Vagina (tissue), 2 donors: ENCODE results near the gene ACAP1. TPM values are rescaled to one million over a fixed set of nuclear protein-coding genes. Genes with fewer than 3 reads are reported as not detected.

Experiments used
- DNase-seq, 2 donors: peaks; one replicate each; pipeline ENCODE4 v3.0.0-alpha.2; 2017; ENCODE audit errors: extremely low spot score in 2 of 2
- H3K27ac ChIP-seq: fragments of 200-600 bp; sonication (generic); one replicate; pipeline ENCODE4 v1.5.1; 2019
- H3K27me3 ChIP-seq: fragments of 200-600 bp; sonication (generic); one replicate; pipeline ENCODE4 v1.5.1; 2019
- H3K36me3 ChIP-seq, 2 donors: fragments of 200-600 bp; sonication (generic); one replicate each; pipeline ENCODE4 v1.5.1; 2017 to 2019
- H3K4me1 ChIP-seq: fragments of 200-600 bp; sonication (generic); one replicate; pipeline ENCODE4 v1.5.1; 2019
- H3K4me3 ChIP-seq, 2 donors: fragments of 200-600 bp; sonication (generic); 1 replicate in 1 of 2; 2 replicates in 1 of 2; pipeline ENCODE4 v1.5.1; 2016 to 2019
- H3K9me3 ChIP-seq: fragments of 200-600 bp; sonication (generic); one replicate; pipeline ENCODE4 v1.5.1; 2019
- CTCF ChIP-seq, 3 experiments: fragments of 450-650 bp in 2 of 3; fragments of 200-600 bp in 1 of 3; sonication (generic) in 1 of 3; IDR thresholded peaks; one replicate each; pipeline ENCODE4 v1.5.1; 2017 to 2019; ENCODE audit warnings: antibody characterized with exemption in 3 of 3, mild to moderate bottlenecking in 2 of 3, moderate library complexity in 2 of 3
- POLR2A ChIP-seq, 2 donors: fragments of 450-650 bp; IDR thresholded peaks; one replicate each; pipeline ENCODE4 v1.6.1; 2017; ENCODE audit warnings: antibody characterized with exemption in 2 of 2, mild to moderate bottlenecking in 2 of 2, moderate library complexity in 2 of 2
- POLR2AphosphoS5 ChIP-seq, 2 donors: sonication (generic); formaldehyde crosslinking; IDR thresholded peaks; one replicate each; pipeline ENCODE4 v1.9.0; 2017; ENCODE audit warnings: antibody characterized with exemption in 2 of 2, mild to moderate bottlenecking in 2 of 2, low read depth in 1 of 2; ENCODE audit not compliant: insufficient read depth in 1 of 2
- intact Hi-C: fragments of 100-400 bp; cut with DNase I; formaldehyde crosslinking; loops from one replicate; pipeline ENCODE4 v1.15.1; 2023
- total RNA-seq: library from RNA; depleted of rRNA; stranded (reverse); fragments of >200 nt; gene quantifications from one replicate; pipeline ENCODE4 v1.2.3, GENCODE V29; 2016

Gene ACAP1
- total RNA-seq, 1 donor from 2014 or later: 7.6 TPM

GRCh38 chr17:7347630-7348477 is 11.5 kb downstream of the ACAP1 start:
- intact Hi-C loops: loop anchor here (5.0 kb wide), 1 partner anchor 36 kb away; no protein-coding TSS in a partner anchor
- TF ChIP-seq POLR2AphosphoS5 (IDR thresholded peaks at IDR 0.05; ENCODE audit: insufficient read depth in 1 of 2, low read depth in 1 of 2) (peak in 1 of 2 donors; percentile 12), POLR2A (IDR thresholded peaks at IDR 0.05) (no peak)
- no peak for DNase-seq
- Histone ChIP-seq H3K36me3 (no peaks in the 10 kb centered on the region), H3K9me3 (no peaks in the 10 kb centered on the region), H3K27me3 (no peaks in the 10 kb centered on the region), H3K4me1 (peaks cover 20% of the 10 kb centered on the region), H3K27ac (no peak overlapping the region), H3K4me3 (no peak overlapping the region)

DNA sequence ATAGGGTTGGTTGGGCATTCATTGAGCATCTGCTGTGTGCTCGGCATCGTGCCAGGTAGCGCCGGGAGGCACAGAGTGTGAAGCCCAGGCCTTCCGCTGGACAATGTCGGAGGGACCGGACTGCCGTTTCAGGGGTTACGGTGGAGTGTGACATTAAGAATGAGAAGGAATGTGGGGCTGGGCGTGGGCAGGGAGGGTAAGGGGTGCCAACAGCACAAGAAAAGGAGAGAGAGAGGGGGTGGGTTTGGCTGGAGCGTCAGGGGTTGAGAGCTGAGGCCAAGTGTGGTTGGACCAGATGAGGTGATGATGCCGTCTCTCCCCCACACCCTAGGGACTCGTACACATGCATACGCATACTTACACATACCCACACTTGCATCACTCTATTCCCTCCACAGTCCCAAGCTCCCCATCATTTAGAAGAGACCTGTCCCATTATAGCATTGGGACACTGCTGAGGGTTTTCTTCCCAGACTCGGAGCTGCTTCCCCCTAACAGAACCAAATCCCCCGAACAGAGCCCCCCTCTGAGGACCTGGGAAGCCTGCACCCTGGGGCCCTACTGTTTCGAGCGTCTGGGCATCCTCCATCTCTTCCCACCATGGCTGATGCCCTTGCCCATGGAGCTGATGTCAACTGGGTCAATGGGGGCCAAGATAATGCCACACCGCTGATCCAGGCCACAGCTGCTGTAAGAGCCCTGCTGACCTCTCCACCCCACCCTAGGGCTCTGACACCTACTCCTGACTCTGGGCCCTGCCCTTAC is 12.3 kb downstream of the ACAP1 start:
- H3K27ac ChIP-seq: no peak overlapping the region
- H3K36me3 ChIP-seq: no peaks in the 10 kb centered on the region
- no peak overlapping the region for H3K4me3 ChIP-seq
- intact Hi-C loops: loop anchor here (5.0 kb wide), 1 partner anchor 36 kb away; no protein-coding TSS in a partner anchor
- no peak for DNase-seq
- no peaks in the 10 kb centered on the region for H3K27me3 ChIP-seq
- no peak for TF ChIP-seq CTCF (IDR thresholded peaks at IDR 0.05)
- TF ChIP-seq POLR2AphosphoS5 (IDR thresholded peaks at IDR 0.05; ENCODE audit: insufficient read depth in 1 of 2, low read depth in 1 of 2): no peak
- no peak for TF ChIP-seq POLR2A (IDR thresholded peaks at IDR 0.05)
- no peaks in the 10 kb centered on the region for H3K9me3 ChIP-seq
- H3K4me1 ChIP-seq: peaks cover 28% of the 10 kb centered on the region

GRCh38 chr17:7351665-7352502 is 15.6 kb downstream of the ACAP1 start, which contains the start of gene KCTD11:
TSS of gene KCTD11 (plus strand) at chr17:7352162.
- intact Hi-C loops: loop anchor here (5.0 to 10.0 kb wide), 4 partner anchors 55 to 213 kb away; partner anchors contain the start of genes FGF11, NLGN2, POLR2A and SENP3

GRCh38 chr17:7352503-7352889 is 16.2 kb downstream of the ACAP1 start:
- no peak for DNase-seq
- Histone ChIP-seq H3K9me3 (no peaks in the 10 kb centered on the region), H3K27ac (peak overlapping the region; percentile 96), H3K27me3 (no peaks in the 10 kb centered on the region), H3K4me1 (peaks cover 52% of the 10 kb centered on the region), H3K36me3 (no peaks in the 10 kb centered on the region), H3K4me3 (peak overlapping the region; percentile 87 to 99)
- TF ChIP-seq POLR2AphosphoS5 (IDR thresholded peaks at IDR 0.05; ENCODE audit: insufficient read depth in 1 of 2, low read depth in 1 of 2) (no peak), CTCF (IDR thresholded peaks at IDR 0.05) (no peak), POLR2A (IDR thresholded peaks at IDR 0.05) (no peak)
- intact Hi-C loops: loop anchor here (5.0 to 10.0 kb wide), 4 partner anchors 55 to 212 kb away; partner anchors contain the start of genes FGF11, NLGN2, POLR2A and SENP3

More at GRCh38 chr17:7351665-7352502, 15.6 kb downstream of the ACAP1 start, which contains the start of gene KCTD11:
- Histone ChIP-seq H3K4me3 (peak within 1 kb of the TSS; percentile 87 to 99), H3K4me1 (peaks cover 52% of the 10 kb centered on the region), H3K27ac (peak within 1 kb of the TSS; percentile 96), H3K36me3 (no peaks in the 10 kb centered on the region), H3K27me3 (no peaks in the 10 kb centered on the region), H3K9me3 (no peaks in the 10 kb centered on the region)
- DNase-seq: no peak
- TF ChIP-seq POLR2A (IDR thresholded peaks at IDR 0.05): peak in 1 of 2 donors; percentile 47
- peak in 2 of 3 experiments; percentile 10 for TF ChIP-seq CTCF (IDR thresholded peaks at IDR 0.05)
- peak in 1 of 2 donors; percentile 81 for TF ChIP-seq POLR2AphosphoS5 (IDR thresholded peaks at IDR 0.05; ENCODE audit: insufficient read depth in 1 of 2, low read depth in 1 of 2)
